ENCODE results near the gene COPZ1.

The COPZ1 gene

GRCh38 chr12:54394986-54395385 is 70.1 kb downstream of the COPZ1 start:
- no peak overlapping the region for H3K9ac ChIP-seq (ENCODE audit: low read length)
- peaks cover 9% of the 10 kb centered on the region for H3K79me1 ChIP-seq (ENCODE audit: low read length)
- no peak overlapping the region for H4K12ac ChIP-seq (ENCODE audit: low read depth, low read length)
- H4K91ac ChIP-seq (ENCODE audit: low read depth, low read length), result no peak overlapping the region
- peaks cover 34 to 41% of the 10 kb centered on the region in 2 experiments for H3K36me3 ChIP-seq (ENCODE audit: control insufficient read depth in 1 of 2, insufficient read depth in 2 of 2, low read length in 2 of 2)
- H3K23ac ChIP-seq (ENCODE audit: low read length), result no peak overlapping the region
- peaks cover 4 to 13% of the 10 kb centered on the region in 2 experiments for H3K4me1 ChIP-seq (ENCODE audit: control insufficient read depth in 1 of 2, insufficient read depth in 2 of 2, low read length in 2 of 2)
- no peak overlapping the region for H2BK120ac ChIP-seq (ENCODE audit: insufficient read depth, low read length, poor library complexity)
- H3K9me3 ChIP-seq (ENCODE audit: insufficient read depth, low read depth, low read length), result no peaks in the 10 kb centered on the region
- no peak overlapping the region for H3K4me3 ChIP-seq (ENCODE audit: low read depth, low read length)
- H2BK5ac ChIP-seq (ENCODE audit: low read depth, low read length, poor library complexity), result no peak overlapping the region
- H3K27me3 ChIP-seq (ENCODE audit: insufficient read depth, low read length), result no peaks in the 10 kb centered on the region
- no peak for DNase-seq
- no peak overlapping the region for H4K8ac ChIP-seq (ENCODE audit: low read depth, low read length)
- H3K79me2 ChIP-seq (ENCODE audit: control insufficient read depth, insufficient read depth, low read length, poor library complexity), result peaks cover 7% of the 10 kb centered on the region
- no peak overlapping the region for H3K14ac ChIP-seq (ENCODE audit: low read length)
- no CpG with 5 or more reads among the region's 1 CpG for WGBS (ENCODE audit: extremely low coverage, insufficient coverage, insufficient read length)
- H3K4me2 ChIP-seq (ENCODE audit: low read length), result no peak overlapping the region
- no peak overlapping the region for H3K27ac ChIP-seq (ENCODE audit: low read depth, low read length)
- H2BK12ac ChIP-seq (ENCODE audit: low read length), result no peak overlapping the region
- no peak overlapping the region for H2AK5ac ChIP-seq (ENCODE audit: low read length)
- H3K18ac ChIP-seq (ENCODE audit: low read length), result no peak overlapping the region
- no peak overlapping the region for H3K4ac ChIP-seq (ENCODE audit: low read depth, low read length)
- H2AFZ ChIP-seq (ENCODE audit: insufficient read depth, low read length, poor library complexity), result no peak overlapping the region

- no peaks in the 10 kb centered on the region for H3K27me3 ChIP-seq (ENCODE audit: insufficient read depth, low read length)
- no peak overlapping the region for H3K23ac ChIP-seq (ENCODE audit: low read length)
- H3K9me3 ChIP-seq (ENCODE audit: insufficient read depth, low read depth, low read length), result no peaks in the 10 kb centered on the region
- no peak overlapping the region for H3K9ac ChIP-seq (ENCODE audit: low read length)
- no peak overlapping the region for H3K4me2 ChIP-seq (ENCODE audit: low read length)
- no peak overlapping the region for H2BK5ac ChIP-seq (ENCODE audit: low read depth, low read length, poor library complexity)
- peaks cover 5% of the 10 kb centered on the region for H3K79me1 ChIP-seq (ENCODE audit: low read length)
- no peak overlapping the region for H3K18ac ChIP-seq (ENCODE audit: low read length)
- H2AFZ ChIP-seq (ENCODE audit: insufficient read depth, low read length, poor library complexity), result no peak overlapping the region
- H4K12ac ChIP-seq (ENCODE audit: low read depth, low read length), result no peak overlapping the region
- peaks cover 4% of the 10 kb centered on the region for H3K79me2 ChIP-seq (ENCODE audit: control insufficient read depth, insufficient read depth, low read length, poor library complexity)
- no peak overlapping the region for H3K14ac ChIP-seq (ENCODE audit: low read length)
- no peak overlapping the region for H3K27ac ChIP-seq (ENCODE audit: low read depth, low read length)
- DNase-seq, result no peak
- peaks cover 35 to 45% of the 10 kb centered on the region in 2 experiments for H3K36me3 ChIP-seq (ENCODE audit: control insufficient read depth in 1 of 2, insufficient read depth in 2 of 2, low read length in 2 of 2)
- H3K4ac ChIP-seq (ENCODE audit: low read depth, low read length), result no peak overlapping the region
- no peak overlapping the region for H2BK120ac ChIP-seq (ENCODE audit: insufficient read depth, low read length, poor library complexity)
- H4K91ac ChIP-seq (ENCODE audit: low read depth, low read length), result no peak overlapping the region
- H3K4me3 ChIP-seq (ENCODE audit: low read depth, low read length), result no peak overlapping the region
- no peak overlapping the region for H2BK12ac ChIP-seq (ENCODE audit: low read length)
- no peak overlapping the region for H2AK5ac ChIP-seq (ENCODE audit: low read length)
- no peak overlapping the region for H4K8ac ChIP-seq (ENCODE audit: low read depth, low read length)
- H3K4me1 ChIP-seq (ENCODE audit: control insufficient read depth in 1 of 2, insufficient read depth in 2 of 2, low read length in 2 of 2), result peaks cover 0 to 9% of the 10 kb centered on the region in 2 experiments
These were observed 70.6 kb downstream of the COPZ1 start for GRCh38 chr12:54395545-54395944.

- Histone ChIP-seq H3K23ac (ENCODE audit: low read length) (no peak overlapping the region), H2BK5ac (ENCODE audit: low read depth, low read length, poor library complexity) (no peak overlapping the region), H4K12ac (ENCODE audit: low read depth, low read length) (no peak overlapping the region), H3K27ac (ENCODE audit: low read depth, low read length) (no peak overlapping the region), H3K18ac (ENCODE audit: low read length) (no peak overlapping the region), H2AK5ac (ENCODE audit: low read length) (no peak overlapping the region), H3K14ac (ENCODE audit: low read length) (no peak overlapping the region), H3K4me2 (ENCODE audit: low read length) (no peak overlapping the region), H3K27me3 (ENCODE audit: insufficient read depth, low read length) (no peaks in the 10 kb centered on the region), H3K4ac (ENCODE audit: low read depth, low read length) (no peak overlapping the region), H3K4me1 (ENCODE audit: control insufficient read depth in 1 of 2, insufficient read depth in 2 of 2, low read length in 2 of 2) (peaks cover 0 to 2% of the 10 kb centered on the region in 2 experiments), H3K36me3 (ENCODE audit: control insufficient read depth in 1 of 2, insufficient read depth in 2 of 2, low read length in 2 of 2) (peaks cover 51 to 61% of the 10 kb centered on the region in 2 experiments), H2BK120ac (ENCODE audit: insufficient read depth, low read length, poor library complexity) (no peak overlapping the region), H2AFZ (ENCODE audit: insufficient read depth, low read length, poor library complexity) (no peak overlapping the region), H3K9me3 (ENCODE audit: insufficient read depth, low read depth, low read length) (no peaks in the 10 kb centered on the region), H2BK12ac (ENCODE audit: low read length) (no peak overlapping the region), H4K8ac (ENCODE audit: low read depth, low read length) (no peak overlapping the region), H3K79me1 (ENCODE audit: low read length) (no peaks in the 10 kb centered on the region), H4K91ac (ENCODE audit: low read depth, low read length) (no peak overlapping the region), H3K9ac (ENCODE audit: low read length) (no peak overlapping the region), H3K79me2 (ENCODE audit: control insufficient read depth, insufficient read depth, low read length, poor library complexity) (no peaks in the 10 kb centered on the region), H3K4me3 (ENCODE audit: low read depth, low read length) (peak overlapping the region; percentile 3)
- no peak for DNase-seq
- WGBS (ENCODE audit: extremely low coverage, insufficient coverage, insufficient read length), result no CpG with 5 or more reads among the region's 1 CpG
These were observed 72.2 kb downstream of the COPZ1 start for GRCh38 chr12:54397157-54397556.

- no peak overlapping the region for H3K14ac ChIP-seq (ENCODE audit: low read length)
- H3K79me2 ChIP-seq (ENCODE audit: control insufficient read depth, insufficient read depth, low read length, poor library complexity), result no peaks in the 10 kb centered on the region
- no CpG with 5 or more reads among the region's 2 CpGs for WGBS (ENCODE audit: extremely low coverage, insufficient coverage, insufficient read length)
- H3K4me3 ChIP-seq (ENCODE audit: low read depth, low read length), result no peak overlapping the region
- peaks cover 58 to 67% of the 10 kb centered on the region in 2 experiments for H3K36me3 ChIP-seq (ENCODE audit: control insufficient read depth in 1 of 2, insufficient read depth in 2 of 2, low read length in 2 of 2)
- H3K27ac ChIP-seq (ENCODE audit: low read depth, low read length), result no peak overlapping the region
- H4K91ac ChIP-seq (ENCODE audit: low read depth, low read length), result no peak overlapping the region
- no peak overlapping the region for H3K23ac ChIP-seq (ENCODE audit: low read length)
- no peak overlapping the region for H3K4me2 ChIP-seq (ENCODE audit: low read length)
- no peak overlapping the region for H2BK5ac ChIP-seq (ENCODE audit: low read depth, low read length, poor library complexity)
- no peak overlapping the region for H3K4ac ChIP-seq (ENCODE audit: low read depth, low read length)
- no peak overlapping the region for H2BK120ac ChIP-seq (ENCODE audit: insufficient read depth, low read length, poor library complexity)
- no peak overlapping the region for H4K12ac ChIP-seq (ENCODE audit: low read depth, low read length)
- H2BK12ac ChIP-seq (ENCODE audit: low read length), result no peak overlapping the region
- H2AK5ac ChIP-seq (ENCODE audit: low read length), result no peak overlapping the region
- H3K79me1 ChIP-seq (ENCODE audit: low read length), result no peaks in the 10 kb centered on the region
- H3K9me3 ChIP-seq (ENCODE audit: insufficient read depth, low read depth, low read length), result no peaks in the 10 kb centered on the region
- no peak overlapping the region for H4K8ac ChIP-seq (ENCODE audit: low read depth, low read length)
- H3K9ac ChIP-seq (ENCODE audit: low read length), result no peak overlapping the region
- H2AFZ ChIP-seq (ENCODE audit: insufficient read depth, low read length, poor library complexity), result no peak overlapping the region
- H3K27me3 ChIP-seq (ENCODE audit: insufficient read depth, low read length), result no peaks in the 10 kb centered on the region
- DNase-seq, result no peak
- H3K4me1 ChIP-seq (ENCODE audit: control insufficient read depth in 1 of 2, insufficient read depth in 2 of 2, low read length in 2 of 2), result no peaks in the 10 kb centered on the region
- H3K18ac ChIP-seq (ENCODE audit: low read length), result no peak overlapping the region
These were observed 73.3 kb downstream of the COPZ1 start for GRCh38 chr12:54398218-54398617.

Data from trophoblast cell (in vitro differentiated cells and primary cell).